ENCODE data around the gene HIF1A.

Gene HIF1A

DNA sequence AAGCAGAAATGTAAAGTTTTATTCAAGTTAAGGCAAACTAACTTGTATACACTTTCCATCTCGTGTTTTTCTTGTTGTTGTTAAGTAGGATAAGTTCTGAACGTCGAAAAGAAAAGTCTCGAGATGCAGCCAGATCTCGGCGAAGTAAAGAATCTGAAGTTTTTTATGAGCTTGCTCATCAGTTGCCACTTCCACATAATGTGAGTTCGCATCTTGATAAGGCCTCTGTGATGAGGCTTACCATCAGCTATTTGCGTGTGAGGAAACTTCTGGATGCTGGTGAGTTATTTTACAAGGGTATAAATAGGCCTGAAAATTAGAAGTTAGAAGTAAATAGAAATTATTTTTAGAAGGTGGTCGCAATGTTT is 25.0 kb downstream of the HIF1A start:
- Histone ChIP-seq H3K9ac (ENCODE audit: low read depth in 1 of 2, low read length in 2 of 2) (no peak overlapping the region), H3K27me3 (ENCODE audit: control insufficient read depth in 2 of 2, insufficient read depth in 2 of 2, low read length in 2 of 2) (no peaks in the 10 kb centered on the region), H3K36me3 (ENCODE audit: control insufficient read depth in 2 of 2, insufficient read depth in 2 of 2, low read length in 2 of 2) (peaks cover 14 to 27% of the 10 kb centered on the region in 2 donors), H3K4me3 (ENCODE audit: low read length in 2 of 2) (no peak overlapping the region), H3K4me1 (ENCODE audit: control insufficient read depth in 2 of 2, insufficient read depth in 2 of 2, low read length in 2 of 2) (peaks cover 0 to 12% of the 10 kb centered on the region in 2 donors), H3K27ac (ENCODE audit: low read depth in 2 of 2, low read length in 2 of 2) (peak overlapping the region in 1 of 2 donors; percentile 3), H3K9me3 (ENCODE audit: control insufficient read depth in 2 of 2, low read length in 2 of 2) (no peaks in the 10 kb centered on the region)

DNA sequence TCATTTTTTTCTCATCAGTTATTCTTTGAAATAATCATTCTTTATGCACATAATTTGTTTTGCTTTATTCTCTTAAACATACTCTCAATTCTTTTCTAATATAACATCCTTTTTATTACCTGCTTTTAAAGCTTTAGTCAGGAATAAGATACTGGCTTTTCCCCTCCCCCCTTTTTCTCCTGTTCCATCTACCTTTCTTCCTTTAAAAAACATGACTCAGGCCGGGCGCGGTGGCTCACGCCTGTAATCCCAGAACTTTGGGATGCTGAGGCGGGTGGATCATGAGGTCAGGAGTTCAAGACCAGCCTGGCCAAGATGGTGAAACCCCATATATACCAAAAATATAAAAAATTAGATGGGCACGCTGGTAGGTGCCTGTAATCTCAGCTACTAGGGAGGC is 25.4 kb downstream of the HIF1A start:
- no peak overlapping the region for H3K4me3 ChIP-seq (ENCODE audit: low read length in 2 of 2)
- H3K4me1 ChIP-seq (ENCODE audit: control insufficient read depth in 2 of 2, insufficient read depth in 2 of 2, low read length in 2 of 2) = peaks cover 0 to 12% of the 10 kb centered on the region in 2 donors
- H3K27me3 ChIP-seq (ENCODE audit: control insufficient read depth in 2 of 2, insufficient read depth in 2 of 2, low read length in 2 of 2) = no peaks in the 10 kb centered on the region
- no peak overlapping the region for H3K9ac ChIP-seq (ENCODE audit: low read depth in 1 of 2, low read length in 2 of 2)
- no peak overlapping the region for H3K27ac ChIP-seq (ENCODE audit: low read depth in 2 of 2, low read length in 2 of 2)
- peaks cover 14 to 27% of the 10 kb centered on the region in 2 donors for H3K36me3 ChIP-seq (ENCODE audit: control insufficient read depth in 2 of 2, insufficient read depth in 2 of 2, low read length in 2 of 2)
- H3K9me3 ChIP-seq (ENCODE audit: control insufficient read depth in 2 of 2, low read length in 2 of 2) = no peaks in the 10 kb centered on the region

- Histone ChIP-seq H3K36me3 (ENCODE audit: control insufficient read depth in 2 of 2, insufficient read depth in 2 of 2, low read length in 2 of 2) (peaks cover 40 to 50% of the 10 kb centered on the region in 2 donors), H3K4me1 (ENCODE audit: control insufficient read depth in 2 of 2, insufficient read depth in 2 of 2, low read length in 2 of 2) (peaks cover 0 to 19% of the 10 kb centered on the region in 2 donors), H3K9ac (ENCODE audit: low read depth in 1 of 2, low read length in 2 of 2) (no peak overlapping the region), H3K4me3 (ENCODE audit: low read length in 2 of 2) (no peak overlapping the region), H3K9me3 (ENCODE audit: control insufficient read depth in 2 of 2, low read length in 2 of 2) (no peaks in the 10 kb centered on the region), H3K27ac (ENCODE audit: low read depth in 2 of 2, low read length in 2 of 2) (no peak overlapping the region), H3K27me3 (ENCODE audit: control insufficient read depth in 2 of 2, insufficient read depth in 2 of 2, low read length in 2 of 2) (no peaks in the 10 kb centered on the region)
Measured at GRCh38 chr14:61724133-61724532, 28.8 kb downstream of the HIF1A start.

DNA sequence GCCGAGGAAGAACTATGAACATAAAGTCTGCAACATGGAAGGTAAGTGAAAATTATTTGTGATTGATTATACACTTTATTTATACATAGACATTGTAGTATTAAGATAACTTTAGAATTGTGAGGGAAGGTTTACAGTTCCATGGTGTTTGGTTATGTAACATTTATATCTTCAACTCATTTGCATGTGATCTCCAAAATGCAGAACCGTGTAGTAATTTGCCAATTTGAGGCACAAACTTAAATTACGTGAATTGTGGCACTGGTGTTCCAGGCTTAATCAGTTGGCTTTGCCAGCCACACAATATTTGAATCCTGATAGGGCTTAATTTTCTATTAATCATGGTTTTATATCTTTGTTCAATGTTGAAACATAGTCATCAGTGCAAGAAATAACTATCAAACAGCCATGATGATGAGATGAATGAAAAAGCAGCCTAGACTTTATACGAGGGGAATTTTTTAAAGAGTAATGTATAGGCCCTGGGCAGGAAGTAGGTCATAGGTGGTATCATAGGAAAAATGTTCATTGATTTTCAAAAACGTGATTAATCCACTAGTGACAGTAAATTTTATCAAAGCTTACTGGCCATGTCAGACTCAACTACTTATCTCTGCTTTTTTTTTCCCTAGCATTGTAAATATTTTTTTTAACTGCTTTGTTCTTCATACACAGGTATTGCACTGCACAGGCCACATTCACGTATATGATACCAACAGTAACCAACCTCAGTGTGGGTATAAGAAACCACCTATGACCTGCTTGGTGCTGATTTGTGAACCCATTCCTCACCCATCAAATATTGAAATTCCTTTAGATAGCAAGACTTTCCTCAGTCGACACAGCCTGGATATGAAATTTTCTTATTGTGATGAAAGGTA is 31.7 kb downstream of the HIF1A start:
- Histone ChIP-seq H3K4me3 (ENCODE audit: low read length in 2 of 2) (no peak overlapping the region), H3K9me3 (ENCODE audit: control insufficient read depth in 2 of 2, low read length in 2 of 2) (no peaks in the 10 kb centered on the region), H3K27ac (ENCODE audit: low read depth in 2 of 2, low read length in 2 of 2) (no peak overlapping the region), H3K36me3 (ENCODE audit: control insufficient read depth in 2 of 2, insufficient read depth in 2 of 2, low read length in 2 of 2) (peaks cover 45 to 52% of the 10 kb centered on the region in 2 donors), H3K27me3 (ENCODE audit: control insufficient read depth in 2 of 2, insufficient read depth in 2 of 2, low read length in 2 of 2) (no peaks in the 10 kb centered on the region), H3K9ac (ENCODE audit: low read depth in 1 of 2, low read length in 2 of 2) (no peak overlapping the region), H3K4me1 (ENCODE audit: control insufficient read depth in 2 of 2, insufficient read depth in 2 of 2, low read length in 2 of 2) (peaks cover 0 to 11% of the 10 kb centered on the region in 2 donors)

DNA sequence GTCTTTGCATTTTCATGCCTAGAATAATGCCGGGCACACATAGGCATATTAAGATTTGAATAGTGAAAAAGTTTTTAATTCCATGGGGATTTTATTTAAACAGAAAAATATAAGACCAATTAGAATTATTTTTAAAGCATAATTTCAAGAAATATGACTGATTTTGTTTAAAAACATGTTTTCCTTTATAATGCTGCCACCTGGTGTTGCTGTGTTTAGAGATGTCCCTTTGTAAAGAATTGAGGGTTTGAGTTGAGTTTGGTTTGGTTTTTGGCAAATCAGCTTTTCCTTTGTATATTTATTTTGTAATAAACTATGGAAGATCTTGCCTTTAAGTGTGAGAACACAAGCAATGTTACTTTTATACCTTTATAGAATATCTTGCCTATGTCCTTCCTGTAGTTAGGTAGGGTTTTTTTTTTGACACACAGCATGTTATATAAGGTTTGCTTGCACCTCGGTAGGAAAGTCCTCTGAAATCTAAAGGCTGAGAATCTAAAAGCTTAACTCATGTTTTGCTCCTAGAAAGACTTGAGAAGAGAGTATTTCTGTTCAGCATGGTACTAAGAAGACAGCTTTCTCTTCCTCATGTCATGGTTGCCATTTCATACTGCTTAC is 35.6 kb downstream of the HIF1A start:
- H3K9me3 ChIP-seq (ENCODE audit: control insufficient read depth in 2 of 2, low read length in 2 of 2) = no peaks in the 10 kb centered on the region
- H3K27ac ChIP-seq (ENCODE audit: low read depth in 2 of 2, low read length in 2 of 2) = no peak overlapping the region

GRCh38 chr14:61733972-61734371 is 38.7 kb downstream of the HIF1A start:
- H3K9ac ChIP-seq (ENCODE audit: low read depth in 1 of 2, low read length in 2 of 2) = no peak overlapping the region
- peaks cover 0 to 3% of the 10 kb centered on the region in 2 donors for H3K4me1 ChIP-seq (ENCODE audit: control insufficient read depth in 2 of 2, insufficient read depth in 2 of 2, low read length in 2 of 2)
- H3K9me3 ChIP-seq (ENCODE audit: control insufficient read depth in 2 of 2, low read length in 2 of 2) = no peaks in the 10 kb centered on the region
- no peak overlapping the region for H3K27ac ChIP-seq (ENCODE audit: low read depth in 2 of 2, low read length in 2 of 2)
- peaks cover 57 to 62% of the 10 kb centered on the region in 2 donors for H3K36me3 ChIP-seq (ENCODE audit: control insufficient read depth in 2 of 2, insufficient read depth in 2 of 2, low read length in 2 of 2)
- H3K27me3 ChIP-seq (ENCODE audit: control insufficient read depth in 2 of 2, insufficient read depth in 2 of 2, low read length in 2 of 2) = no peaks in the 10 kb centered on the region
- H3K4me3 ChIP-seq (ENCODE audit: low read length in 2 of 2) = no peak overlapping the region

More for the DNA sequence above, 35.6 kb downstream of the HIF1A start:
- no peak overlapping the region for H3K4me3 ChIP-seq (ENCODE audit: low read length in 2 of 2)
- no peak overlapping the region for H3K9ac ChIP-seq (ENCODE audit: low read depth in 1 of 2, low read length in 2 of 2)
- peaks cover 58 to 62% of the 10 kb centered on the region in 2 donors for H3K36me3 ChIP-seq (ENCODE audit: control insufficient read depth in 2 of 2, insufficient read depth in 2 of 2, low read length in 2 of 2)
- no peaks in the 10 kb centered on the region for H3K27me3 ChIP-seq (ENCODE audit: control insufficient read depth in 2 of 2, insufficient read depth in 2 of 2, low read length in 2 of 2)
- peaks cover 0 to 11% of the 10 kb centered on the region in 2 donors for H3K4me1 ChIP-seq (ENCODE audit: control insufficient read depth in 2 of 2, insufficient read depth in 2 of 2, low read length in 2 of 2)

DNA sequence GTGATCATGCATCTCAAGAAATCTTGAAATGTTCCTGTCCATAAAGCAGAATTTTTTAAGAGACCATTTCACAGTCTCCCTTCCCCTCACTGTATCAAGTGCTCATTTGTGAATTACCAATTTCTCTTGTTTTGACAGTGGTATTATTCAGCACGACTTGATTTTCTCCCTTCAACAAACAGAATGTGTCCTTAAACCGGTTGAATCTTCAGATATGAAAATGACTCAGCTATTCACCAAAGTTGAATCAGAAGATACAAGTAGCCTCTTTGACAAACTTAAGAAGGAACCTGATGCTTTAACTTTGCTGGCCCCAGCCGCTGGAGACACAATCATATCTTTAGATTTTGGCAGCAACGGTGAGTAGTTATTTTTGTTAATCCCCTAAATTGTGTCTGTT is 41.4 kb downstream of the HIF1A start:
- H3K27ac ChIP-seq (ENCODE audit: low read depth in 2 of 2, low read length in 2 of 2) = no peak overlapping the region
- H3K36me3 ChIP-seq (ENCODE audit: control insufficient read depth in 2 of 2, insufficient read depth in 2 of 2, low read length in 2 of 2) = peaks cover 60 to 65% of the 10 kb centered on the region in 2 donors
- no peaks in the 10 kb centered on the region for H3K4me1 ChIP-seq (ENCODE audit: control insufficient read depth in 2 of 2, insufficient read depth in 2 of 2, low read length in 2 of 2)
- no peak overlapping the region for H3K4me3 ChIP-seq (ENCODE audit: low read length in 2 of 2)
- H3K9me3 ChIP-seq (ENCODE audit: control insufficient read depth in 2 of 2, low read length in 2 of 2) = no peaks in the 10 kb centered on the region
- no peak overlapping the region for H3K9ac ChIP-seq (ENCODE audit: low read depth in 1 of 2, low read length in 2 of 2)
- no peaks in the 10 kb centered on the region for H3K27me3 ChIP-seq (ENCODE audit: control insufficient read depth in 2 of 2, insufficient read depth in 2 of 2, low read length in 2 of 2)

- Histone ChIP-seq H3K27me3 (ENCODE audit: control insufficient read depth in 2 of 2, insufficient read depth in 2 of 2, low read length in 2 of 2) (no peaks in the 10 kb centered on the region), H3K9me3 (ENCODE audit: control insufficient read depth in 2 of 2, low read length in 2 of 2) (no peaks in the 10 kb centered on the region), H3K27ac (ENCODE audit: low read depth in 2 of 2, low read length in 2 of 2) (no peak overlapping the region), H3K36me3 (ENCODE audit: control insufficient read depth in 2 of 2, insufficient read depth in 2 of 2, low read length in 2 of 2) (peaks cover 63 to 69% of the 10 kb centered on the region in 2 donors), H3K4me1 (ENCODE audit: control insufficient read depth in 2 of 2, insufficient read depth in 2 of 2, low read length in 2 of 2) (no peaks in the 10 kb centered on the region), H3K4me3 (ENCODE audit: low read length in 2 of 2) (no peak overlapping the region), H3K9ac (ENCODE audit: low read depth in 1 of 2, low read length in 2 of 2) (no peak overlapping the region)
Measured at GRCh38 chr14:61737915-61738314, 42.6 kb downstream of the HIF1A start.

- Histone ChIP-seq H3K4me1 (ENCODE audit: control insufficient read depth in 2 of 2, insufficient read depth in 2 of 2, low read length in 2 of 2) (no peaks in the 10 kb centered on the region), H3K36me3 (ENCODE audit: control insufficient read depth in 2 of 2, insufficient read depth in 2 of 2, low read length in 2 of 2) (peaks cover 63 to 70% of the 10 kb centered on the region in 2 donors), H3K27me3 (ENCODE audit: control insufficient read depth in 2 of 2, insufficient read depth in 2 of 2, low read length in 2 of 2) (no peaks in the 10 kb centered on the region), H3K9ac (ENCODE audit: low read depth in 1 of 2, low read length in 2 of 2) (no peak overlapping the region), H3K27ac (ENCODE audit: low read depth in 2 of 2, low read length in 2 of 2) (no peak overlapping the region), H3K4me3 (ENCODE audit: low read length in 2 of 2) (no peak overlapping the region), H3K9me3 (ENCODE audit: control insufficient read depth in 2 of 2, low read length in 2 of 2) (no peaks in the 10 kb centered on the region)
Measured at GRCh38 chr14:61739133-61739532, 43.8 kb downstream of the HIF1A start.

DNA sequence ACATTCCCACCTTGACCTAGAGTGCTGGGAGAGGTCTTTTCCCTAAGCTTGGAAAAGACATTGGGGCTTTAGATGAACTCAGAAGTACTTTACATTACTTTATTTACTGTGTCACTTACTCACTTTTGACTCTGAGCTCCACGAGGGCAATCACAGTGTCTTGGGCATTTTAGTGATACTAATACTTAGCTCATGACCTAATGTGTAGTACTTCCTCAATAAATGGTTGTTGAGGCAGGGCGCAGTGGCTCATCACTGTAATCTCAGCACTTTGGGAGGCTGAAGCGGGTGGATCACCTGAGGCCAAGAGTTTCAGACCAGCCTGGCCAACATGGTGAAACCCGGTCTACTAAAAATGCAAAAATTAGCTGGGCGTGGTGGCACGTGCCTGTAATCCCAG is 47.1 kb downstream of the HIF1A start:
- Histone ChIP-seq H3K9ac (ENCODE audit: low read depth in 1 of 2, low read length in 2 of 2) (no peak overlapping the region), H3K36me3 (ENCODE audit: control insufficient read depth in 2 of 2, insufficient read depth in 2 of 2, low read length in 2 of 2) (peaks cover 57 to 62% of the 10 kb centered on the region in 2 donors), H3K4me3 (ENCODE audit: low read length in 2 of 2) (no peak overlapping the region), H3K27me3 (ENCODE audit: control insufficient read depth in 2 of 2, insufficient read depth in 2 of 2, low read length in 2 of 2) (no peaks in the 10 kb centered on the region), H3K27ac (ENCODE audit: low read depth in 2 of 2, low read length in 2 of 2) (no peak overlapping the region), H3K4me1 (ENCODE audit: control insufficient read depth in 2 of 2, insufficient read depth in 2 of 2, low read length in 2 of 2) (no peaks in the 10 kb centered on the region), H3K9me3 (ENCODE audit: control insufficient read depth in 2 of 2, low read length in 2 of 2) (no peaks in the 10 kb centered on the region)

Data from mucosa of rectum (tissue), 2 donors.